ENCODE results near the gene PCED1B. TPM values are rescaled to one million over a fixed set of nuclear protein-coding genes. Genes with fewer than 3 reads are reported as not detected.

The PCED1B gene
- total RNA-seq, 1 experiment from 2014 or later: 0.86 TPM

DNA sequence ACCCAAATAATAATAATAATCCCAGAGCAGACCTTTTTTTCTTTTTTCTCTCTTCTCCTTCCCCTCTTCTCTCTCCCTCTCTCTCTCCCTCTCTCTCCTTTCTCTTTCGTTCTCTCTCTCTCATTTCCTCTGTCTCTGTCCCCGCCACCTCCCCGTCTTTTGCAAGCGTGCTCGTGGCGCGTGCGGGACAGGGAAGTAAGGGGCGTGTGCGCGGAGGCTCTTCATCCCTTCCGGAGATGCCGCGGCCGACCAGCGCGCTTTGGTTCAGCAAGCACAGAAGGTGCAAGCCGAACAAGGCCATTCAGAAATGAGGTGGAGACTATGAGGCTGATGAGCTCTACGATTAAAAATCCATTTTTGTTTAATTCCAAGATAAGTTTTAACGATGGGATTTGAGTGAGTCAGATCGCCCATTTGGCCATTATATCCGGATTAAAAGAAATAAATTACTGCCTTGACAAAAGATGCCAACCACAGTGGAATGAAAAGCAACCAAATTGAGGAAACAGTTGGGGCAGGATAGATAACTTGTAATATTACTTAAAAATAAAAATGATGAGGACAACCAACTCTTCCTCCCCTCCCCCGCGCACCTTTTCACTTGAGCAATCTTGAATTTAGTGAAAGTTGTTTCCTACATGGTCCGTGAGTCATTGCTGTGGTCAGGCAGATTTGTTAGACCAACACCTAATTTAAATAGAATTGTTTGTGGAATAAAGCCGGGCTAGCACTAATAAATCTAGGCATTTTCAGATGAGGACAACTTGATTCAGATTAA, 1.5 kb downstream of the PCED1B start (continued):
- TF ChIP-seq SP1 (IDR thresholded peaks at IDR 0.05; ENCODE audit: low read depth) (peak; percentile 10; the same call in 1 of the 2 replicates), TCF7L2 (IDR thresholded peaks at IDR 0.05; ENCODE audit: borderline replicate concordance, extremely low read depth, insufficient read depth, insufficient read length) (no peak), FOSL1 (IDR thresholded peaks at IDR 0.05; ENCODE audit: low read depth) (peak; percentile 27; the same call in 1 of the 2 replicates)

DNA sequence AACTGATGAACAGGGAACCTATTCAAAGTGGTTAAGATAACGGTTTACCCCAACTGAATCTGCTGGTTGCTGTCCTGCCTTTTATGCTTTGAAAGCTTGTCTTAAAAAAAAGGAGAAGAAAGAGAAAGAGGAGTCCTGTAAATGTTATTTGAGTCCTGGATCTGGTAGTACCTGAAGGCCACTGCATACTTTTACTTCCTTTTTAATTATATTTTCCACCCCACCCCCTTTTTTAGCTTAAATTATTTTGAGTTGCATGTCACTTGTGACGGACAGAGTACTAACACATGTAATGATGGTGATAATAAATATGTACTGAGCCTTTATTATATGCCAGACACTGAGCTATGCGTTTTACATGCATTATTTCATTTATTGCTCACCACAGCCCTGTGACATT, 2.9 kb downstream of the PCED1B start:
- H3K9ac ChIP-seq (ENCODE audit: low read length): no peak overlapping the region
- H3K27ac ChIP-seq (ENCODE audit: low read depth, low read length): no peak overlapping the region
- H3K4me1 ChIP-seq (ENCODE audit: control insufficient read depth in 1 of 2, insufficient read depth in 2 of 2, low read length in 2 of 2): peaks cover 22 to 67% of the 10 kb centered on the region in 2 experiments
- no peak overlapping the region for H3K4me3 ChIP-seq (replicated peaks in 1 of 2; ENCODE audit: low read depth in 1 of 2, low read length in 2 of 2)
- ChIA-PET RAD21 (ENCODE audit: low non-redundant PET in 1 of 2, low total read pairs in 2 of 2, uncharacterized antibody in 2 of 2, unreplicated experiment in 2 of 2) (no interaction called here), POLR2A (no interaction called here), CTCF (interaction anchor here (0.7 to 0.9 kb wide), 2 partner anchors 11 to 12 kb away, joined by 3 read pairs; no protein-coding TSS in a partner anchor)
- H4K20me1 ChIP-seq (ENCODE audit: insufficient read depth): no peaks in the 10 kb centered on the region
- TF ChIP-seq EZH2phosphoT487 (IDR thresholded peaks at IDR 0.05; ENCODE audit: borderline replicate concordance): no peak
- TF ChIP-seq SP1 (IDR thresholded peaks at IDR 0.05; ENCODE audit: low read depth): no peak
- TF ChIP-seq CBX3 (IDR thresholded peaks at IDR 0.05; ENCODE audit: low read depth): no peak
- TF ChIP-seq, protein P1, sequence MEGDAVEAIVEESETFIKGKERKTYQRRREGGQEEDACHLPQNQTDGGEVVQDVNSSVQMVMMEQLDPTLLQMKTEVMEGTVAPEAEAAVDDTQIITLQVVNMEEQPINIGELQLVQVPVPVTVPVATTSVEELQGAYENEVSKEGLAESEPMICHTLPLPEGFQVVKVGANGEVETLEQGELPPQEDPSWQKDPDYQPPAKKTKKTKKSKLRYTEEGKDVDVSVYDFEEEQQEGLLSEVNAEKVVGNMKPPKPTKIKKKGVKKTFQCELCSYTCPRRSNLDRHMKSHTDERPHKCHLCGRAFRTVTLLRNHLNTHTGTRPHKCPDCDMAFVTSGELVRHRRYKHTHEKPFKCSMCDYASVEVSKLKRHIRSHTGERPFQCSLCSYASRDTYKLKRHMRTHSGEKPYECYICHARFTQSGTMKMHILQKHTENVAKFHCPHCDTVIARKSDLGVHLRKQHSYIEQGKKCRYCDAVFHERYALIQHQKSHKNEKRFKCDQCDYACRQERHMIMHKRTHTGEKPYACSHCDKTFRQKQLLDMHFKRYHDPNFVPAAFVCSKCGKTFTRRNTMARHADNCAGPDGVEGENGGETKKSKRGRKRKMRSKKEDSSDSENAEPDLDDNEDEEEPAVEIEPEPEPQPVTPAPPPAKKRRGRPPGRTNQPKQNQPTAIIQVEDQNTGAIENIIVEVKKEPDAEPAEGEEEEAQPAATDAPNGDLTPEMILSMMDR (IDR thresholded peaks at IDR 0.05 in 2 of 3, conservative IDR thresholded peaks at IDR 0.05 in 1 of 3; ENCODE audit: borderline replicate concordance in 1 of 3, insufficient read depth in 1 of 3, low read depth in 2 of 3, low read length in 2 of 3): no peak
- TF ChIP-seq, protein P2, sequence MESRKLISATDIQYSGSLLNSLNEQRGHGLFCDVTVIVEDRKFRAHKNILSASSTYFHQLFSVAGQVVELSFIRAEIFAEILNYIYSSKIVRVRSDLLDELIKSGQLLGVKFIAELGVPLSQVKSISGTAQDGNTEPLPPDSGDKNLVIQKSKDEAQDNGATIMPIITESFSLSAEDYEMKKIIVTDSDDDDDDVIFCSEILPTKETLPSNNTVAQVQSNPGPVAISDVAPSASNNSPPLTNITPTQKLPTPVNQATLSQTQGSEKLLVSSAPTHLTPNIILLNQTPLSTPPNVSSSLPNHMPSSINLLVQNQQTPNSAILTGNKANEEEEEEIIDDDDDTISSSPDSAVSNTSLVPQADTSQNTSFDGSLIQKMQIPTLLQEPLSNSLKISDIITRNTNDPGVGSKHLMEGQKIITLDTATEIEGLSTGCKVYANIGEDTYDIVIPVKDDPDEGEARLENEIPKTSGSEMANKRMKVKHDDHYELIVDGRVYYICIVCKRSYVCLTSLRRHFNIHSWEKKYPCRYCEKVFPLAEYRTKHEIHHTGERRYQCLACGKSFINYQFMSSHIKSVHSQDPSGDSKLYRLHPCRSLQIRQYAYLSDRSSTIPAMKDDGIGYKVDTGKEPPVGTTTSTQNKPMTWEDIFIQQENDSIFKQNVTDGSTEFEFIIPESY (IDR thresholded peaks at IDR 0.05; ENCODE audit: extremely low read depth, insufficient replicate concordance, low read length): no peak
- no peak for TF ChIP-seq RAD21 (IDR thresholded peaks at IDR 0.05; ENCODE audit: low read depth)
- TF ChIP-seq ELF1 (IDR thresholded peaks at IDR 0.05; ENCODE audit: borderline replicate concordance, low read depth): no peak
- TF ChIP-seq, protein P3, sequence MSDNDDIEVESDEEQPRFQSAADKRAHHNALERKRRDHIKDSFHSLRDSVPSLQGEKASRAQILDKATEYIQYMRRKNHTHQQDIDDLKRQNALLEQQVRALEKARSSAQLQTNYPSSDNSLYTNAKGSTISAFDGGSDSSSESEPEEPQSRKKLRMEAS (IDR thresholded peaks at IDR 0.05): no peak
- TF ChIP-seq TCF7L2 (IDR thresholded peaks at IDR 0.05; ENCODE audit: borderline replicate concordance, extremely low read depth, insufficient read depth, insufficient read length): no peak
- H3K79me2 ChIP-seq (ENCODE audit: insufficient read depth, low read length): no peaks in the 10 kb centered on the region
- H3K4me2 ChIP-seq (ENCODE audit: low read length): peak overlapping the region; percentile 30; the same call in 1 of the 2 replicates
- H3K27me3 ChIP-seq (ENCODE audit: insufficient read depth, low read length): no peaks in the 10 kb centered on the region
- H3K9me3 ChIP-seq (ENCODE audit: control insufficient read depth in 1 of 2, insufficient read depth in 1 of 2, low read depth in 1 of 2, low read length in 2 of 2): no peaks in the 10 kb centered on the region
- H3K9me2 ChIP-seq (ENCODE audit: insufficient read depth): no peaks in the 10 kb centered on the region
- H3K36me3 ChIP-seq (ENCODE audit: control insufficient read depth in 1 of 2, insufficient read depth in 2 of 2, low read length in 2 of 2): no peaks in the 10 kb centered on the region
- intact Hi-C loops (cut with micrococcal nuclease): no loop called here
- ATAC-seq (no peak), DNase-seq (ENCODE audit: low read depth, low spot score) (no peak)
- no TSS peak for BruUV-seq (replicated peaks)
- no peak overlapping the region for H2AFZ ChIP-seq (ENCODE audit: low read depth, low read length, poor library complexity, severe bottlenecking)

Measured in HCT116 (cell line).